ENCODE measurements around the gene C3orf38. TPM values are rescaled to one million over a fixed set of nuclear protein-coding genes. Genes with fewer than 3 reads are reported as not detected.
A peak's percentile ranks its signal among the peaks of the same experiment; 100 is the strongest.

C3orf38 gene
- total and polyA plus RNA-seq, 9 of the 15 experiments (the other 6 are each of a cell fraction or from before 2014, with no cell fraction given): 8.7 to 22.1 (median 16.2) TPM

- TF ChIP-seq ZBTB40 (IDR thresholded peaks at IDR 0.05): peak; percentile 99
- no peak for TF ChIP-seq ZBTB40 (CRISPR knock-in tag; IDR thresholded peaks at IDR 0.05)
- TF ChIP-seq ELF2 (CRISPR knock-in tag; IDR thresholded peaks at IDR 0.05): peak; percentile 71; the same call in 1 of the 2 replicates
- TF ChIP-seq ZNF407 (IDR thresholded peaks at IDR 0.05; ENCODE audit: low read depth): no peak
- TF ChIP-seq TSHZ1 (CRISPR knock-in tag; IDR thresholded peaks at IDR 0.05): no peak
These were observed at the start of gene C3orf38 (continued) for GRCh38 chr3:88149509-88150362.
